Activated CD8-positive, alpha-beta T cell treated with anti-CD3 and anti-CD28 coated beads, Interleukin-2, amount 10 ng/mL, durations not matched to agents 7 days and 5 days (primary cell): ENCODE data around the gene PRRG1. TPM values are rescaled to one million over a fixed set of nuclear protein-coding genes. Genes with fewer than 3 reads are reported as not detected.
"Not testable (repeated sequence)": the region's sequence is repeated elsewhere in the genome, so short reads cannot be mapped to it uniquely, and the experiment has no call there.

Experiments used
- ATAC-seq: fragments of 150-1000 bp; cut with Tn5 transposase; one replicate; pipeline ENCODE4 v1.10.0; 2021; ENCODE audit warnings: moderate library complexity
- CTCF ChIA-PET: fragments of 350-600 bp; sonication (Branson Sonifier 250); formaldehyde crosslinking; loops from one replicate; lab custom pipeline; 2021; ENCODE audit warnings: antibody characterized with exemption; lab: Charles Lee
- POLR2A ChIA-PET: fragments of 350-600 bp; sonication (Branson Sonifier 250); formaldehyde crosslinking; loops from one replicate; lab custom pipeline; 2021; ENCODE audit warnings: antibody characterized with exemption; lab: Charles Lee
- DNase-seq: peaks from one replicate; pipeline ENCODE4 v3.0.0-alpha.2; 2020
- H3K27ac Mint-ChIP-seq: one replicate; pipeline ENCODE4 v1.8.0; 2021; ENCODE audit warnings: mild to moderate bottlenecking, mixed read lengths
- H3K27me3 Mint-ChIP-seq: one replicate; pipeline ENCODE4 v1.8.0; 2021; ENCODE audit warnings: low read depth, mixed read lengths
- H3K36me3 Mint-ChIP-seq: one replicate; pipeline ENCODE4 v1.8.0; 2021; ENCODE audit warnings: low read depth, mixed read lengths
- H3K4me1 Mint-ChIP-seq: one replicate; pipeline ENCODE4 v1.8.0; 2021; ENCODE audit warnings: low read depth, mixed read lengths
- H3K4me3 Mint-ChIP-seq: one replicate; pipeline ENCODE4 v1.8.0; 2021; ENCODE audit warnings: mild to moderate bottlenecking, mixed read lengths
- H3K9me3 Mint-ChIP-seq: one replicate; pipeline ENCODE4 v1.8.0; 2022; ENCODE audit warnings: mixed read lengths; ENCODE audit not compliant: insufficient read depth
- total RNA-seq, 2 experiments: library from RNA; stranded (reverse); gene quantifications; one replicate each; pipeline ENCODE4 v1.2.3, GENCODE V29; 2021

PRRG1 gene
- total RNA-seq, 2 experiments from 2014 or later: not detected

GRCh38 chrX:37441377-37441776 lies 92.2 kb downstream of the PRRG1 start:
- H3K9me3 Mint-ChIP-seq: no peaks in the 10 kb centered on the region
- DNase-seq: no peak
- no peaks in the 10 kb centered on the region for H3K4me1 Mint-ChIP-seq
- no peak overlapping the region for H3K4me3 Mint-ChIP-seq
- H3K36me3 Mint-ChIP-seq: no peaks in the 10 kb centered on the region
- ChIA-PET CTCF (no interaction called here), POLR2A (no interaction called here)
- no peaks in the 10 kb centered on the region for H3K27me3 Mint-ChIP-seq
- ATAC-seq: no peak
- H3K27ac Mint-ChIP-seq: no peak overlapping the region

GRCh38 chrX:37445182-37445581 lies 96.0 kb downstream of the PRRG1 start:
- POLR2A ChIA-PET: no interaction called here
- CTCF ChIA-PET: no interaction called here
- Mint-ChIP-seq H3K4me3 (no peak overlapping the region), H3K27ac (no peak overlapping the region), H3K9me3 (no peaks in the 10 kb centered on the region), H3K27me3 (no peaks in the 10 kb centered on the region), H3K36me3 (no peaks in the 10 kb centered on the region), H3K4me1 (no peaks in the 10 kb centered on the region)
- no peak for DNase-seq
- ATAC-seq: no peak

- ATAC-seq (no peak), DNase-seq (no peak)
- no peaks in the 10 kb centered on the region for H3K27me3 Mint-ChIP-seq
- H3K27ac Mint-ChIP-seq: no peak overlapping the region
- H3K36me3 Mint-ChIP-seq: no peaks in the 10 kb centered on the region
- no peak overlapping the region for H3K4me3 Mint-ChIP-seq
- H3K9me3 Mint-ChIP-seq: no peaks in the 10 kb centered on the region
- CTCF ChIA-PET: no interaction called here
- H3K4me1 Mint-ChIP-seq: no peaks in the 10 kb centered on the region
- POLR2A ChIA-PET: no interaction called here
Measured at GRCh38 chrX:37453821-37454220, 104.7 kb downstream of the PRRG1 start.

- H3K36me3 Mint-ChIP-seq: no peaks in the 10 kb centered on the region
- CTCF ChIA-PET: no interaction called here
Measured at GRCh38 chrX:37454537-37455285, 105.5 kb downstream of the PRRG1 start.

GRCh38 chrX:37455381-37455780 lies 106.2 kb downstream of the PRRG1 start:
- H3K4me3 Mint-ChIP-seq: no peak overlapping the region
- H3K27me3 Mint-ChIP-seq: no peaks in the 10 kb centered on the region
- ChIA-PET POLR2A (no interaction called here), CTCF (no interaction called here)
- ATAC-seq (no peak), DNase-seq (no peak)
- H3K27ac Mint-ChIP-seq: no peak overlapping the region
- no peaks in the 10 kb centered on the region for H3K4me1 Mint-ChIP-seq
- H3K36me3 Mint-ChIP-seq: no peaks in the 10 kb centered on the region
- no peaks in the 10 kb centered on the region for H3K9me3 Mint-ChIP-seq

More at GRCh38 chrX:37454537-37455285, 105.5 kb downstream of the PRRG1 start:
- Mint-ChIP-seq H3K9me3 (no peaks in the 10 kb centered on the region), H3K27ac (no peak overlapping the region), H3K4me3 (no peak overlapping the region), H3K27me3 (no peaks in the 10 kb centered on the region), H3K4me1 (no peaks in the 10 kb centered on the region)
- DNase-seq: no peak
- ATAC-seq: no peak
- POLR2A ChIA-PET: no interaction called here

- ATAC-seq, DNase-seq, H3K4me3 Mint-ChIP-seq, CTCF ChIA-PET, H3K9me3 Mint-ChIP-seq, POLR2A ChIA-PET, H3K27me3 Mint-ChIP-seq, H3K4me1 Mint-ChIP-seq, H3K36me3 Mint-ChIP-seq, H3K27ac Mint-ChIP-seq: not testable (repeated sequence)
Measured at GRCh38 chrX:37460285-37460684, 111.1 kb downstream of the PRRG1 start.

GRCh38 chrX:37462346-37462745 lies 113.2 kb downstream of the PRRG1 start:
- Mint-ChIP-seq H3K36me3 (no peaks in the 10 kb centered on the region), H3K9me3 (no peaks in the 10 kb centered on the region), H3K4me1 (no peaks in the 10 kb centered on the region), H3K27me3 (no peaks in the 10 kb centered on the region), H3K4me3 (no peak overlapping the region), H3K27ac (no peak overlapping the region)
- ChIA-PET POLR2A (no interaction called here), CTCF (no interaction called here)
- ATAC-seq (no peak), DNase-seq (no peak)

- ATAC-seq (no peak), DNase-seq (no peak)
- H3K36me3 Mint-ChIP-seq: no peaks in the 10 kb centered on the region
- no peak overlapping the region for H3K4me3 Mint-ChIP-seq
- H3K4me1 Mint-ChIP-seq: no peaks in the 10 kb centered on the region
- ChIA-PET POLR2A (no interaction called here), CTCF (no interaction called here)
- no peaks in the 10 kb centered on the region for H3K9me3 Mint-ChIP-seq
- no peaks in the 10 kb centered on the region for H3K27me3 Mint-ChIP-seq
- H3K27ac Mint-ChIP-seq: no peak overlapping the region
Measured at GRCh38 chrX:37468124-37468739, 119.1 kb downstream of the PRRG1 start.

GRCh38 chrX:37470711-37471110 lies 121.5 kb downstream of the PRRG1 start:
- no peaks in the 10 kb centered on the region for H3K36me3 Mint-ChIP-seq
- H3K27me3 Mint-ChIP-seq: no peaks in the 10 kb centered on the region
- DNase-seq (no peak), ATAC-seq (no peak)
- ChIA-PET POLR2A (no interaction called here), CTCF (no interaction called here)
- H3K9me3 Mint-ChIP-seq: no peaks in the 10 kb centered on the region
- no peak overlapping the region for H3K4me3 Mint-ChIP-seq
- H3K27ac Mint-ChIP-seq: no peak overlapping the region
- no peaks in the 10 kb centered on the region for H3K4me1 Mint-ChIP-seq

GRCh38 chrX:37472836-37473235 lies 123.7 kb downstream of the PRRG1 start:
- Mint-ChIP-seq H3K36me3 (no peaks in the 10 kb centered on the region), H3K9me3 (no peaks in the 10 kb centered on the region), H3K4me3 (no peak overlapping the region), H3K4me1 (no peaks in the 10 kb centered on the region), H3K27me3 (no peaks in the 10 kb centered on the region), H3K27ac (no peak overlapping the region)
- POLR2A ChIA-PET: no interaction called here
- no peak for DNase-seq
- ATAC-seq: no peak
- CTCF ChIA-PET: no interaction called here

GRCh38 chrX:37474478-37474877 lies 125.3 kb downstream of the PRRG1 start:
- H3K36me3 Mint-ChIP-seq: no peaks in the 10 kb centered on the region
- no peak overlapping the region for H3K27ac Mint-ChIP-seq
- H3K27me3 Mint-ChIP-seq: no peaks in the 10 kb centered on the region
- H3K9me3 Mint-ChIP-seq: no peaks in the 10 kb centered on the region
- no peak for ATAC-seq
- no peaks in the 10 kb centered on the region for H3K4me1 Mint-ChIP-seq
- H3K4me3 Mint-ChIP-seq: no peak overlapping the region
- POLR2A ChIA-PET: no interaction called here
- no peak for DNase-seq
- CTCF ChIA-PET: no interaction called here

GRCh38 chrX:37476571-37477170 lies 127.5 kb downstream of the PRRG1 start:
- Mint-ChIP-seq H3K27ac (no peak overlapping the region), H3K36me3 (no peaks in the 10 kb centered on the region), H3K9me3 (no peaks in the 10 kb centered on the region), H3K27me3 (no peaks in the 10 kb centered on the region), H3K4me1 (no peaks in the 10 kb centered on the region), H3K4me3 (no peak overlapping the region)
- no peak for ATAC-seq
- DNase-seq: no peak
- ChIA-PET POLR2A (no interaction called here), CTCF (no interaction called here)
